Lower leg skin (tissue), 4 donors: ENCODE measurements around the gene PIK3CB. TPM values are rescaled to one million over a fixed set of nuclear protein-coding genes. Genes with fewer than 3 reads are reported as not detected.

Experiments
- DNase-seq, 2 donors: peaks; one replicate each; pipeline ENCODE4 v3.0.0-alpha.2; 2019; ENCODE audit warnings: low spot score in 2 of 2
- H3K4me3 ChIP-seq: fragments of 200-600 bp; sonication (generic); 2 replicates; pipeline ENCODE4 v1.5.1; 2017; ENCODE audit warnings: mild to moderate bottlenecking, low read depth; ENCODE audit not compliant: poor library complexity, severe bottlenecking
- CTCF ChIP-seq, 3 donors: fragments of 450-650 bp; IDR thresholded peaks; one replicate each; pipeline ENCODE4 v1.5.1; 2016; ENCODE audit warnings: antibody characterized with exemption in 3 of 3, mild to moderate bottlenecking in 3 of 3, moderate library complexity in 2 of 3
- POLR2A ChIP-seq, 2 donors: fragments of 450-650 bp; IDR thresholded peaks; one replicate each; pipeline ENCODE4 v1.6.1; 2016 to 2017; ENCODE audit warnings: antibody characterized with exemption in 2 of 2, mild to moderate bottlenecking in 1 of 2, moderate library complexity in 1 of 2
- WGBS, 2 donors: methylation state at CpG; one replicate each; pipeline ENCODE4 v1.1.5; 2018; 5-methylcytosine and 5-hydroxymethylcytosine counted together
- intact Hi-C: fragments of 100-400 bp; cut with DNase I; formaldehyde crosslinking; loops from one replicate; pipeline ENCODE4 v1.15.0; 2023; ENCODE audit warnings: low total_unique reads
- total RNA-seq, 4 donors: library from RNA; depleted of rRNA; stranded (reverse); fragments of >200 nt; gene quantifications; one replicate each; pipeline ENCODE4 v1.1.0, GENCODE V29; 2016

PIK3CB gene
- total RNA-seq, 4 donors from 2014 or later = 33.8 to 56.1 (median 50.6) TPM

GRCh38 chr3:138818185-138818860 lies 16.4 kb downstream of the PIK3CB start:
- intact Hi-C loops = no loop called here
- 86 to 90% methylated on average over 1 of the region's 1 CpG for WGBS, 2 donors
- no peak overlapping the region for H3K4me3 ChIP-seq
- DNase-seq = no peak
- no peak for TF ChIP-seq POLR2A (IDR thresholded peaks at IDR 0.05)

GRCh38 chr3:138817695-138818094 lies 17.0 kb downstream of the PIK3CB start:
- no peak overlapping the region for H3K4me3 ChIP-seq
- DNase-seq = no peak
- no peak for TF ChIP-seq POLR2A (IDR thresholded peaks at IDR 0.05)
- no peak for TF ChIP-seq CTCF (IDR thresholded peaks at IDR 0.05)
- 65 to 84% methylated on average over 3 of the region's 3 CpGs for WGBS, 2 donors
- intact Hi-C loops = no loop called here

GRCh38 chr3:138812806-138813205 lies 21.9 kb downstream of the PIK3CB start:
- TF ChIP-seq CTCF (IDR thresholded peaks at IDR 0.05) (no peak), POLR2A (IDR thresholded peaks at IDR 0.05) (no peak)
- H3K4me3 ChIP-seq = no peak overlapping the region
- DNase-seq = no peak
- intact Hi-C loops = no loop called here
- WGBS, 2 donors = 81 to 85% methylated on average over 2 of the region's 2 CpGs

GRCh38 chr3:138809500-138810256 lies 25.1 kb downstream of the PIK3CB start:
- no peak overlapping the region for H3K4me3 ChIP-seq
- WGBS, 2 donors = 83 to 89% methylated on average over 6 of the region's 6 CpGs
- DNase-seq = no peak
- intact Hi-C loops = no loop called here
- TF ChIP-seq CTCF (IDR thresholded peaks at IDR 0.05) = no peak
- no peak for TF ChIP-seq POLR2A (IDR thresholded peaks at IDR 0.05)

GRCh38 chr3:138806376-138807080 lies 28.2 kb downstream of the PIK3CB start:
- TF ChIP-seq POLR2A (IDR thresholded peaks at IDR 0.05) = no peak
- TF ChIP-seq CTCF (IDR thresholded peaks at IDR 0.05) = no peak
- WGBS, 2 donors = 57 to 91% methylated on average over 3 of the region's 3 CpGs

More at GRCh38 chr3:138806376-138807080, 28.2 kb downstream of the PIK3CB start:
- H3K4me3 ChIP-seq = no peak overlapping the region
- intact Hi-C loops = no loop called here
- no peak for DNase-seq
